Suprapubic skin (tissue), 4 donors: ENCODE results near the gene ABHD11.

Experiments used
- EP300 ChIP-seq: sonication (generic); formaldehyde crosslinking; IDR thresholded peaks from one replicate; pipeline ENCODE4 v1.6.1; 2017; ENCODE audit warnings: antibody characterized with exemption
- POLR2A ChIP-seq, 2 donors: fragments of 450-650 bp; IDR thresholded peaks; one replicate each; pipeline ENCODE4 v1.6.1; 2017; ENCODE audit warnings: antibody characterized with exemption in 2 of 2, mild to moderate bottlenecking in 2 of 2, moderate library complexity in 2 of 2
- POLR2AphosphoS5 ChIP-seq, 3 donors: sonication (generic); formaldehyde crosslinking; IDR thresholded peaks; one replicate each; pipeline ENCODE4 v1.6.1; 2017; ENCODE audit warnings: antibody characterized with exemption in 3 of 3
- TF ChIP-seq, protein P1 (sequence below), 2 donors: fragments of 200-600 bp in 1 of 2; fragments of 450-650 bp in 1 of 2; sonication (generic) in 1 of 2; IDR thresholded peaks; one replicate each; pipeline ENCODE4 v1.5.1; 2016 to 2019; ENCODE audit warnings: antibody characterized with exemption in 2 of 2, mild to moderate bottlenecking in 1 of 2, moderate library complexity in 1 of 2

DNA sequence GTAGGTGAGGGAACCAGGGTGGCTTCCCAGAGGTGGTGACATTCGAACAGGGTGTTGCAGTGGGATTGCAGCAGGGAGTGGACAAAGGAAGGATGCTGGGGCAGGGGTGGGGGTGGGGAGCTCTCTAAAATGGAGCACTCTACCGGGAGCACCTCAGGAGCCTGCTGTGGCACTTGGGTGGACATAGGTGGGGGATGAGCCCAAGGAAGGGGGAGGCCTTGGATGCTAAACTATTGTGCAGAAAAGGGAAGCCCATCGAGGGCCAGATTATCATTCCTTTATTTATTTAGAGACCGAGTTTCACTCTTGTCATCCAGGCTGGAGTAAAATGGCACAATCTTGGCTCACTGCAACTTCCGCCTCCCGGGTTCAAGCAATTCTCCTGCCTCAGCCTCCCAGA, 15.8 kb downstream of the ABHD11 start:
- TF ChIP-seq, protein P1, sequence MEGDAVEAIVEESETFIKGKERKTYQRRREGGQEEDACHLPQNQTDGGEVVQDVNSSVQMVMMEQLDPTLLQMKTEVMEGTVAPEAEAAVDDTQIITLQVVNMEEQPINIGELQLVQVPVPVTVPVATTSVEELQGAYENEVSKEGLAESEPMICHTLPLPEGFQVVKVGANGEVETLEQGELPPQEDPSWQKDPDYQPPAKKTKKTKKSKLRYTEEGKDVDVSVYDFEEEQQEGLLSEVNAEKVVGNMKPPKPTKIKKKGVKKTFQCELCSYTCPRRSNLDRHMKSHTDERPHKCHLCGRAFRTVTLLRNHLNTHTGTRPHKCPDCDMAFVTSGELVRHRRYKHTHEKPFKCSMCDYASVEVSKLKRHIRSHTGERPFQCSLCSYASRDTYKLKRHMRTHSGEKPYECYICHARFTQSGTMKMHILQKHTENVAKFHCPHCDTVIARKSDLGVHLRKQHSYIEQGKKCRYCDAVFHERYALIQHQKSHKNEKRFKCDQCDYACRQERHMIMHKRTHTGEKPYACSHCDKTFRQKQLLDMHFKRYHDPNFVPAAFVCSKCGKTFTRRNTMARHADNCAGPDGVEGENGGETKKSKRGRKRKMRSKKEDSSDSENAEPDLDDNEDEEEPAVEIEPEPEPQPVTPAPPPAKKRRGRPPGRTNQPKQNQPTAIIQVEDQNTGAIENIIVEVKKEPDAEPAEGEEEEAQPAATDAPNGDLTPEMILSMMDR (IDR thresholded peaks at IDR 0.05) = no peak
- TF ChIP-seq POLR2A (IDR thresholded peaks at IDR 0.05) = no peak
- TF ChIP-seq EP300 = no peak
- no peak for TF ChIP-seq POLR2AphosphoS5 (IDR thresholded peaks at IDR 0.05)
